ENCODE data around the gene ADIRF.
"Not testable (repeated sequence)": the region's sequence is repeated elsewhere in the genome, so short reads cannot be mapped to it uniquely, and the experiment has no call there.

Gene ADIRF

GRCh38 chr10:86940076-86940475, 28.2 kb upstream of the ADIRF start:
- H3K4me3 ChIP-seq (ENCODE audit: low read depth, low read length); H3K27ac ChIP-seq (ENCODE audit: low read depth, low read length); H3K27me3 ChIP-seq (ENCODE audit: insufficient read depth, low read length); H3K79me2 ChIP-seq (ENCODE audit: control insufficient read depth, insufficient read depth, low read length, unreplicated experiment); H3K36me3 ChIP-seq (ENCODE audit: insufficient read depth, low read length); H2AFZ ChIP-seq (ENCODE audit: low read length, unreplicated experiment): not testable (repeated sequence)
- H3K4me1 ChIP-seq (ENCODE audit: control insufficient read depth, insufficient read depth, low read length, unreplicated experiment), result peaks cover 12% of the 10 kb centered on the region

GRCh38 chr10:86940677-86941076, 27.6 kb upstream of the ADIRF start:
- peaks cover 12% of the 10 kb centered on the region for H3K4me1 ChIP-seq (ENCODE audit: control insufficient read depth, insufficient read depth, low read length, unreplicated experiment)
- no peak overlapping the region for H3K27ac ChIP-seq (ENCODE audit: low read depth, low read length)
- no peak overlapping the region for H3K4me3 ChIP-seq (ENCODE audit: low read depth, low read length)
- H2AFZ ChIP-seq (ENCODE audit: low read length, unreplicated experiment), result no peak overlapping the region
- H3K27me3 ChIP-seq (ENCODE audit: insufficient read depth, low read length), result peaks cover 7% of the 10 kb centered on the region; the same call in 1 of the 2 replicates
- H3K36me3 ChIP-seq (ENCODE audit: insufficient read depth, low read length), result no peaks in the 10 kb centered on the region
- no peaks in the 10 kb centered on the region for H3K79me2 ChIP-seq (ENCODE audit: control insufficient read depth, insufficient read depth, low read length, unreplicated experiment)

GRCh38 chr10:86941426-86941825, 26.9 kb upstream of the ADIRF start:
- Histone ChIP-seq H3K79me2 (ENCODE audit: control insufficient read depth, insufficient read depth, low read length, unreplicated experiment) (no peaks in the 10 kb centered on the region), H3K27me3 (ENCODE audit: insufficient read depth, low read length) (peaks cover 7% of the 10 kb centered on the region; the same call in 1 of the 2 replicates), H2AFZ (ENCODE audit: low read length, unreplicated experiment) (no peak overlapping the region), H3K4me3 (ENCODE audit: low read depth, low read length) (no peak overlapping the region), H3K27ac (ENCODE audit: low read depth, low read length) (no peak overlapping the region), H3K4me1 (ENCODE audit: control insufficient read depth, insufficient read depth, low read length, unreplicated experiment) (peaks cover 10% of the 10 kb centered on the region), H3K36me3 (ENCODE audit: insufficient read depth, low read length) (no peaks in the 10 kb centered on the region)

GRCh38 chr10:86941991-86942421, 26.3 kb upstream of the ADIRF start:
- Histone ChIP-seq H3K36me3 (ENCODE audit: insufficient read depth, low read length) (no peaks in the 10 kb centered on the region), H2AFZ (ENCODE audit: low read length, unreplicated experiment) (no peak overlapping the region), H3K4me3 (ENCODE audit: low read depth, low read length) (peak overlapping the region; percentile 18), H3K79me2 (ENCODE audit: control insufficient read depth, insufficient read depth, low read length, unreplicated experiment) (no peaks in the 10 kb centered on the region), H3K27ac (ENCODE audit: low read depth, low read length) (no peak overlapping the region), H3K4me1 (ENCODE audit: control insufficient read depth, insufficient read depth, low read length, unreplicated experiment) (peaks cover 4% of the 10 kb centered on the region), H3K27me3 (ENCODE audit: insufficient read depth, low read length) (peaks cover 7% of the 10 kb centered on the region; the same call in 1 of the 2 replicates)

GRCh38 chr10:86942441-86943315, 25.6 kb upstream of the ADIRF start:
- H3K79me2 ChIP-seq (ENCODE audit: control insufficient read depth, insufficient read depth, low read length, unreplicated experiment), result no peaks in the 10 kb centered on the region
- H3K4me3 ChIP-seq (ENCODE audit: low read depth, low read length), result peak overlapping the region; percentile 18
- H3K27ac ChIP-seq (ENCODE audit: low read depth, low read length), result no peak overlapping the region
- peaks cover 7% of the 10 kb centered on the region; the same call in 1 of the 2 replicates for H3K27me3 ChIP-seq (ENCODE audit: insufficient read depth, low read length)
- no peaks in the 10 kb centered on the region for H3K4me1 ChIP-seq (ENCODE audit: control insufficient read depth, insufficient read depth, low read length, unreplicated experiment)
- H3K36me3 ChIP-seq (ENCODE audit: insufficient read depth, low read length), result no peaks in the 10 kb centered on the region
- H2AFZ ChIP-seq (ENCODE audit: low read length, unreplicated experiment), result no peak overlapping the region

GRCh38 chr10:86943316-86944030, 24.8 kb upstream of the ADIRF start:
- H3K79me2 ChIP-seq (ENCODE audit: control insufficient read depth, insufficient read depth, low read length, unreplicated experiment), result no peaks in the 10 kb centered on the region
- H3K27ac ChIP-seq (ENCODE audit: low read depth, low read length), result no peak overlapping the region
- no peaks in the 10 kb centered on the region for H3K4me1 ChIP-seq (ENCODE audit: control insufficient read depth, insufficient read depth, low read length, unreplicated experiment)
- H3K27me3 ChIP-seq (ENCODE audit: insufficient read depth, low read length), result peaks cover 7% of the 10 kb centered on the region; the same call in 1 of the 2 replicates
- no peak overlapping the region for H3K4me3 ChIP-seq (ENCODE audit: low read depth, low read length)
- no peaks in the 10 kb centered on the region for H3K36me3 ChIP-seq (ENCODE audit: insufficient read depth, low read length)
- H2AFZ ChIP-seq (ENCODE audit: low read length, unreplicated experiment), result no peak overlapping the region

- no peak overlapping the region for H2AFZ ChIP-seq (ENCODE audit: low read length, unreplicated experiment)
- peaks cover 7% of the 10 kb centered on the region; the same call in 1 of the 2 replicates for H3K27me3 ChIP-seq (ENCODE audit: insufficient read depth, low read length)
- H3K79me2 ChIP-seq (ENCODE audit: control insufficient read depth, insufficient read depth, low read length, unreplicated experiment), result no peaks in the 10 kb centered on the region
- no peak overlapping the region for H3K4me3 ChIP-seq (ENCODE audit: low read depth, low read length)
- H3K4me1 ChIP-seq (ENCODE audit: control insufficient read depth, insufficient read depth, low read length, unreplicated experiment), result no peaks in the 10 kb centered on the region
- H3K36me3 ChIP-seq (ENCODE audit: insufficient read depth, low read length), result no peaks in the 10 kb centered on the region
- no peak overlapping the region for H3K27ac ChIP-seq (ENCODE audit: low read depth, low read length)
These were observed 24.3 kb upstream of the ADIRF start for GRCh38 chr10:86944031-86944419.

GRCh38 chr10:86944471-86944870, 23.8 kb upstream of the ADIRF start:
- no peaks in the 10 kb centered on the region for H3K36me3 ChIP-seq (ENCODE audit: insufficient read depth, low read length)

GRCh38 chr10:86944907-86945306, 23.4 kb upstream of the ADIRF start:
- Histone ChIP-seq H2AFZ (ENCODE audit: low read length, unreplicated experiment) (no peak overlapping the region), H3K79me2 (ENCODE audit: control insufficient read depth, insufficient read depth, low read length, unreplicated experiment) (no peaks in the 10 kb centered on the region), H3K27me3 (ENCODE audit: insufficient read depth, low read length) (peaks cover 7% of the 10 kb centered on the region; the same call in 1 of the 2 replicates), H3K36me3 (ENCODE audit: insufficient read depth, low read length) (no peaks in the 10 kb centered on the region), H3K4me1 (ENCODE audit: control insufficient read depth, insufficient read depth, low read length, unreplicated experiment) (no peaks in the 10 kb centered on the region), H3K4me3 (ENCODE audit: low read depth, low read length) (no peak overlapping the region), H3K27ac (ENCODE audit: low read depth, low read length) (no peak overlapping the region)

More at GRCh38 chr10:86944471-86944870, 23.8 kb upstream of the ADIRF start:
- Histone ChIP-seq H3K27ac (ENCODE audit: low read depth, low read length) (no peak overlapping the region), H2AFZ (ENCODE audit: low read length, unreplicated experiment) (no peak overlapping the region), H3K4me3 (ENCODE audit: low read depth, low read length) (no peak overlapping the region), H3K79me2 (ENCODE audit: control insufficient read depth, insufficient read depth, low read length, unreplicated experiment) (no peaks in the 10 kb centered on the region), H3K27me3 (ENCODE audit: insufficient read depth, low read length) (peaks cover 7% of the 10 kb centered on the region; the same call in 1 of the 2 replicates), H3K4me1 (ENCODE audit: control insufficient read depth, insufficient read depth, low read length, unreplicated experiment) (no peaks in the 10 kb centered on the region)

GRCh38 chr10:86945361-86946212, 22.7 kb upstream of the ADIRF start:
- Histone ChIP-seq H3K79me2 (ENCODE audit: control insufficient read depth, insufficient read depth, low read length, unreplicated experiment) (no peaks in the 10 kb centered on the region), H3K27me3 (ENCODE audit: insufficient read depth, low read length) (peaks cover 7% of the 10 kb centered on the region; the same call in 1 of the 2 replicates), H3K4me3 (ENCODE audit: low read depth, low read length) (no peak overlapping the region), H3K27ac (ENCODE audit: low read depth, low read length) (no peak overlapping the region), H3K36me3 (ENCODE audit: insufficient read depth, low read length) (no peaks in the 10 kb centered on the region), H3K4me1 (ENCODE audit: control insufficient read depth, insufficient read depth, low read length, unreplicated experiment) (no peaks in the 10 kb centered on the region), H2AFZ (ENCODE audit: low read length, unreplicated experiment) (no peak overlapping the region)
